Erythroblast (primary cell): Measurements from ENCODE around the gene EPB41L2.

Source experiments
- GATA1 ChIP-seq: IDR thresholded peaks from 2 replicates; pipeline ENCODE4 v1.6.1; 2011; ENCODE audit warnings: low read depth, mild to moderate bottlenecking, control low read depth, low read length, moderate library complexity
- POLR2A ChIP-seq: IDR thresholded peaks from 2 replicates; pipeline ENCODE4 v1.6.1; 2011; ENCODE audit warnings: mild to moderate bottlenecking, low read length

GRCh38 chr6:131042664-131043063 is 20.4 kb downstream of the EPB41L2 start:
- TF ChIP-seq POLR2A, result no peak
- no peak for TF ChIP-seq GATA1
